Adipose tissue (tissue), 3 donors: Measurements from ENCODE around the gene SETBP1. TPM values are rescaled to one million over a fixed set of nuclear protein-coding genes. Genes with fewer than 3 reads are reported as not detected.

ENCODE experiments used
- H3K27ac ChIP-seq: one replicate; pipeline ENCODE4 v1.5.1; 2013; ENCODE audit warnings: low read depth, low read length
- WGBS, 3 donors: extraction: QIAGEN DNeasy Blood & Tissue Kit; methylation state at CpG; one replicate each; pipeline ENCODE4 v1.1.7; 2013; 5-methylcytosine and 5-hydroxymethylcytosine counted together
- polyA plus RNA-seq, 3 donors: library from polyadenylated mRNA; stranded (reverse); fragments of 200-250 nt; gene quantifications; one replicate each; pipeline ENCODE4 v1.2.3, GENCODE V29; 2013
- donor health status: healthy with polysubstance abuse.
- donor health status: Bipolar disorder and iron deficiency.
- donor health status: healthy.

SETBP1 gene
- polyA plus RNA-seq, 3 donors = 2.3 to 5.6 (median 2.7) TPM

DNA sequence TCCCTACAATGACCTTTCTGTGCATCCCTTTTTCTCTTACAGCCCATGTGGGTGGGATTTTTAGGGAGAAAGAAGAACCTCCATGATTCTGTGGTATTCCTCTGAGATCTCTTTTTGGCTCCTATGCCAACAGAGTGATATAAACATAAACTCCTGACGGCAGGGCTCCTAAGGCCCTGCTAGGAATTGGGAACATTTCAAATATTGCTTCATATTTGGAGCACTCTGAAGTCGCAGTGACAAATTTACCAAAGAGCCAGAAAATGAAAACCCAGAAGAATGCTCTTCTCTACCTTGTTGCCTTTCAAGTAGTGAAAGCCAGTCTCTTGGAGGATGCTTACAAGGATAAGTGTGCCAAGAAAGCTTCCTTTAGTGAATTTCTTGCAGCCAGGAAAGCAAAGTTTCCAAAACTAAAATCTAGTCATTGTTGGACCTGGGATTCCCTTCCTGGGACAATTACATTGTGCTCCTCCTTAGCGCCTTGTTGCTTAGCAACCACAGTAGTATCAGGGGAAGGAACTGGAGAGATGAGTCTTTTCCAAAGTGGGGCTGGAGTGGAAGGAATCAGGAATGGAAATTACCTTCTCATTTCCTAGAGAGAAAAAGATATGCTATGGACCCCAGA, 7.3 kb upstream of the SETBP1 start:
- WGBS, 3 donors = 59 to 87% (median 66%) methylated on average over 3 of the region's 3 CpGs
- no peak overlapping the region for H3K27ac ChIP-seq

- 64 to 95% (median 84%) methylated on average over 7 of the region's 7 CpGs for WGBS, 3 donors
- no peak overlapping the region for H3K27ac ChIP-seq
Measured at GRCh38 chr18:44677933-44678332, 2.8 kb upstream of the SETBP1 start.

DNA sequence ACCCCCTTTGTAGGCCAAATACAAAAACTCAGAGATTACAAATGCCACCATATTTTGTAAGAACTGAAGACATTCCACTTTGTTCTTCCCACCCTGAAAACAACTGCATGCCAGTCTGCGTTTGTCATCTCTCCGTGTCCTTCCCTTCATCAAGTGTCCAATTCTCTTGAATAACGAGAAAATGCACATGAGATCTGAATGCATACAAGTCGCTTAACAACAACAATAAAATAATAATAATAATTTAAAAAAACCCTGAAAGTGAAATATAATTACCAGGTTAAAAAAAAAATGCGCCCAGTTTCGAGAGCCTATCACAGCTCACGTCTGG, 2.0 kb upstream of the SETBP1 start:
- WGBS, 3 donors = 15 to 22% (median 16%) methylated on average over 7 of the region's 7 CpGs
- no peak overlapping the region for H3K27ac ChIP-seq

- 0 to 1% (median 1%) methylated on average over 72 to 102 of the region's 102 CpGs for WGBS, 3 donors
- peak overlapping the region; percentile 71 for H3K27ac ChIP-seq
Measured at GRCh38 chr18:44679056-44679913, 1.4 kb upstream of the SETBP1 start.

DNA sequence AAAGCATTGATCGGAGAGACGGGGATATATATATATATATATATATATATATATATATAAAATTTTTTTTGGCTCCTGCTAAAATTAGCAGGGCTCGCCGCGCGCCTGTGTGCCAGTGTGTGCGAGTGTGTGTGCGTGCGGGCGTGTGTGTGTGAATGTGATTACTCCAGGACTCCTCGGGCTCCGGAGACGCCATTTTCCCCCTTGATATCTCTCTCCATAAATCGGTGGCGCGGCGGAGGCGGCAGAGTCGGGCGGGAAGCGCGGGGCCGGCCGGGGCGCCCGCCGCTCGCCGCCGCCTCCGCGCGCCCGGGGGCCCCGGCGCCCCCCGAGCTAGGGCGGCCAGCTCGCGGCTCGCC, 795 bp upstream of the SETBP1 start:
- no peak overlapping the region for H3K27ac ChIP-seq
- WGBS, 3 donors = 1 to 2% (median 1%) methylated on average over 39 to 41 of the region's 41 CpGs

DNA sequence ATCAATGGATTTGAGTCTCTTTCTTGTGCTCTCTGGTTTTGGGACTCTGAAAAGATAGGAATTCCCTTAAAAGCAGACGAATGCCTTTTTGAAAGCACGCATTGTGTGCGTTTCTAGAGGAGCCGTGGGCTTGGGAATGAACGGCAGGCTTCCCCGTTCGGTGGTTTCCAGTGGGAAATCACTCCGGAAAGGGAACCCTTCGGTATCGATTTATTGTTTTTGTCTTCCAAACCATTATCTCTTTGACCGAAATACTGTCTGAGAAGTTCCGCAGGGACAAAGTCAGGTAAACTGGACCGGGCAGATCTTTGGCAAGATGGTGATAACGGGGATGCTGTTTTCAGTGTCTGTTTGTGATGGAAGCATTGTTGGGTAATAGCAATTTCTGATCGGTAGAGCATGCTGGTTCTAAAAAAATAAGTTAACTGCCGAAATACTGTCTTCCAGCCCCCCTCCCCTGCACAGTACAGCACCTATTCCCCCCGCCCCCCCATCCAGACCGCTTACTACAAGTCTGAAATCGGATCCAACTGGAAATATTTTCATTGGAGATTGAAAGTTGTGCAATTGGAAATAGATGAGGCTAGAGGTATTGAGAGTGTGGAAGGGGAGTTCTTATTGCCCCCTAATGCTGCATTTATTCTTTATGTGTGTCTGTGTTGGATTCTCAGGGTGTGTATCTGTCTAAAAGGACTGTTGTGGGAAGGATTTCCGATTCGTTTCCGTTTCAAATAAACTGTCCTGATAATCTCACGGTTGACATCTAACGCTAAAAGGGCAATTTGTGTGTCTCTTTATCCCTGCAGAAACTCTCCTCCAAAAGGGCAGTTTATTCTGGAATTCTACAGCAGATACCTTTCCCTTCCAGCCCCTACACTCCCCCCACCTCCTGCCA, 635 bp downstream of the SETBP1 start:
- WGBS, 3 donors = 1 to 5% (median 4%) methylated on average over 24 of the region's 24 CpGs
- no peak overlapping the region for H3K27ac ChIP-seq

- H3K27ac ChIP-seq = no peak overlapping the region
- 28 to 54% (median 53%) methylated on average over 12 of the region's 12 CpGs for WGBS, 3 donors
Measured at GRCh38 chr18:44682201-44682870, 1.6 kb downstream of the SETBP1 start.

DNA sequence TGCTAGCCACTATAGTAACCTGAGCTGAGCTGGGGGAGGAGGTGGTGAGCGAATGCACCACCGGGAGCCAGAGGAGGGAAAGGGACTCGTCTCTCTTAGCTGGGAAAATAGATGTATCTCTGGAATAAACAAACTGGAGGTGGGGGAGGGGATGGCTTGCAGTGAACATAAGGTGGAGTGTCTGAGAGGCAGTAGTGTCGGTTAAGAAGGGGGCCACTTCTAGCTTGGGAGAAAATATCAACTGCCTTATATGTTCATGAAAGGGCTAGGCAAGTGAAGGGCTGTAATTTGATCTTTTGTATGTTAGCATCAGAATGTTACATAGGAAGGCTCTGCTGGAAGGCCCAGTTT, 2.2 kb downstream of the SETBP1 start:
- WGBS, 3 donors = 15 to 63% (median 50%) methylated on average over 4 of the region's 4 CpGs
- no peak overlapping the region for H3K27ac ChIP-seq

DNA sequence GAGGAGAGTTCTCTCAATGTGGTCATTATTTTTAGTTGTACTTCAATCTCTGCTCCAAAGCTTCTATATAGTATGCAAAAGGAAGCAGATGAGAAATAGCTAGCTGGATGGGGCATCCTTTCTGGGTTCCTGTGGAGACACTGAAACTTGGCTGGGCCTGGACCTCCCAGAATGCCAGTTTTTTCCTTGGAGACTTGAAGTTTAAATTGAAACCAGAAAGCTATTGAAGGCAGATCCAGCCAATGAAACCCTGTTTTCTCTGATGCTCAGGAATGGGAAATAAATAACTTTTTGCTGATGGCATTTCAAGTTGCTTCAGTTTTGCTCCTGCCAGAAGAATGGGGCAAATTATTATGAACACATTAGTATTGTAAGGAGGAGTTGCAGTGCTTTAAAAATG, 2.9 kb downstream of the SETBP1 start:
- H3K27ac ChIP-seq = no peak overlapping the region

GRCh38 chr18:44685296-44685695, 4.6 kb downstream of the SETBP1 start:
- H3K27ac ChIP-seq = no peak overlapping the region
- 58 to 78% (median 74%) methylated on average over 6 of the region's 6 CpGs for WGBS, 3 donors

GRCh38 chr18:44686156-44686555, 5.5 kb downstream of the SETBP1 start:
- H3K27ac ChIP-seq = no peak overlapping the region
- WGBS, 3 donors = 54 to 83% (median 64%) methylated on average over 1 of the region's 1 CpG

- H3K27ac ChIP-seq = no peak overlapping the region
Measured at GRCh38 chr18:44687421-44687820, 6.7 kb downstream of the SETBP1 start.

DNA sequence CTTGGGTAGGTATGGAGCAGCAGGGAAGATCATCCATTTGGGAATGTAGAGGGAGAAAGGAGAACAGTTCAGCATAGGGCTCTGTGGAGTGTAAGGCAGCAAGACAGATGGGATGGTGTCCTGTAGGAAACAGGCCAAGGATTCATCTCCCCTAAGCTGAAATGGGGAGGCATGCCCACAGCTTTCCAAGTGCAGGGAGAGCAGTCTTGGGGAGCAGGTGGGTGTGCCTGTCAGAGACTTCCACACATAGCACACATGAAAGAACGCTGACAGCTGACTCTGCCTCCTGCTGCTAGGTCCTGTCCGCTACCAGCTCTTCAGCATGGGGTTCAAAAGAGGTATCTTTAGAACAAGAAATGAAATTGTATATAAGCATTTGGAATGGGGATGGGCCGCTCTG, 9.0 kb downstream of the SETBP1 start:
- WGBS, 3 donors = 92 to 96% (median 95%) methylated on average over 3 of the region's 3 CpGs
- H3K27ac ChIP-seq = no peak overlapping the region

DNA sequence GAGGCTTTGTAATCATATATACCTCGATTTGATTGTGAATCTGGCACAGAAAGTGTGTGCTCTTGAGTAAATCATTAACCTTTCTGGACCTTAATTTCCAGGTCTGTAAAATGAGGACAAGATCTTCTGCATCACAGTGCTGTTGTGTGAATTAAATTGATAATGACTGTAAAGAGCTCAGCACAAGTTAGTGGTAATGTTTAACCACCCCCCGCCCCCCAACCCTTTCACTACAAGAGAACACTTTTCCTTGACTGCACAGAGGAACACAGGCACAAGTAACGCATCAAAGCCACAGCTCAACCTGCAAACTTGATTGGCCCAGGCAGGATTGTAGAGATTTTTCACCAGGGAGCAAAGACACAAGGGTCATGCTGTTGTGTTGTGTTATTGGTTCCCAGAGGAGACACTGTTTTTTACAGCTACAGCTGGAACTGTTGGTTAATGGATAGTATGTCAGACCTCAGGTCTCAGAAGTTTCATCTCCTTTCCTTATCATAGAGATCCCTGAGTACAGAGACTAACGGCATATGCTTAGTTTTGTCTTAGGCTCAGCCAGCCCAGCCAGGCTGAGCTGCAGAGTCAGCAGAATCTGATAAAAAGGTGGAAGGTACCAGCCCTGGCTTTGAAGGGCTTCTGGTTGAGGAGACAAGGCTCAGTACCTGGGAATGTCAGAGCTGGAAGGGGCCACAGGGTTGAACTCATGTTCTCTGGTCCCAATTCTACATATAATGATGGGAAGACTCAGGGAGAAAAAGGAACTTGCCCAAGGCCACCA, 10.6 kb downstream of the SETBP1 start:
- WGBS, 3 donors = 28 to 90% (median 78%) methylated on average over 4 of the region's 4 CpGs
- no peak overlapping the region for H3K27ac ChIP-seq

- WGBS, 3 donors = 58 to 95% (median 93%) methylated on average over 4 of the region's 4 CpGs
- H3K27ac ChIP-seq = no peak overlapping the region
Measured at GRCh38 chr18:44693030-44693784, 12.5 kb downstream of the SETBP1 start.

- 54 to 79% (median 73%) methylated on average over 4 of the region's 4 CpGs for WGBS, 3 donors
- no peak overlapping the region for H3K27ac ChIP-seq
Measured at GRCh38 chr18:44695503-44695902, 14.8 kb downstream of the SETBP1 start.

DNA sequence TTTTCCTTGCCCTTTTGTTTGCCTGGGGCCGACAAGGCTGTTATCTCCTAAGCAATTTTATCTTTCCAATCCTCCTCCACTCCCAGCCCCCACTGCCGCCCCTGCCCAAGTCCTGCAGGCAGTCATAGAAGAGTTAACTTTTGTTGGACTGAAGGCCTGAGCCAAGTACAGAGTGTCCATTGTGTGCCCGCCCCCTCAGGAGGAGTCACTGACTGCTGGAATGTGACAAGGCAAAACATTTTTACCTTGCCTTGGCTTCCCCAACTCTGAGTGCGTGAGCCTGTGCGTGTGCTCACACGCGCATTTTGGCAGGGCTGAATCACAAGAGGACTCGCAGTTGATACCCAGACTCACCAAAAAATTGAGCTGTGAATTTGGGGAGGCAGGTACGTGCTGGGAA, 16.2 kb downstream of the SETBP1 start:
- 32 to 77% (median 72%) methylated on average over 9 of the region's 9 CpGs for WGBS, 3 donors
- no peak overlapping the region for H3K27ac ChIP-seq

DNA sequence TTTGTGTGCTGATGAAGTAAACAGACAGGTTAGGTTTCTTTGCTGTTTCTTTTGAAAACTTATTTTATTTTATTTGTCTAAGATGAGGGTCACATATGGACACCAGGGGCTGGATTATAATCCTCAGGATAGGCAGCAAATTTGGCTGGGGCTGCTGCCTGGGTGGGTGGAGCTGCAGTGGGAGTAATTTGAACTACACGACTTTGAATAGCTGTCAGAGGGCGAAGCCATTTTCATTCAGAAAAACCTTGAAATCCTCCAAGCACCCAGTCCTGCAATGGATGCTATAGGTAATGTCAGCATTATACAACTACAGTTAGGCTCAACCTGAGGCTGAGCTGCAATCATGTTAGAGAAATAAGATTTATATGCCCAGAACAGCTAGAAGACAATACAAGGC, 16.6 kb downstream of the SETBP1 start:
- 44 to 76% (median 68%) methylated on average over 2 of the region's 2 CpGs for WGBS, 3 donors
- H3K27ac ChIP-seq = no peak overlapping the region
